NCI-H526 treated with DMSO at 0.1 percent for 48 hours (cell line): ENCODE results near the gene SPRED2.

ENCODE experiments used
- DNase-seq: peaks from one replicate; lab custom pipeline; 2025; lab: John Stamatoyannopoulos, UW

The SPRED2 gene, protein sequence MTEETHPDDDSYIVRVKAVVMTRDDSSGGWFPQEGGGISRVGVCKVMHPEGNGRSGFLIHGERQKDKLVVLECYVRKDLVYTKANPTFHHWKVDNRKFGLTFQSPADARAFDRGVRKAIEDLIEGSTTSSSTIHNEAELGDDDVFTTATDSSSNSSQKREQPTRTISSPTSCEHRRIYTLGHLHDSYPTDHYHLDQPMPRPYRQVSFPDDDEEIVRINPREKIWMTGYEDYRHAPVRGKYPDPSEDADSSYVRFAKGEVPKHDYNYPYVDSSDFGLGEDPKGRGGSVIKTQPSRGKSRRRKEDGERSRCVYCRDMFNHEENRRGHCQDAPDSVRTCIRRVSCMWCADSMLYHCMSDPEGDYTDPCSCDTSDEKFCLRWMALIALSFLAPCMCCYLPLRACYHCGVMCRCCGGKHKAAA

GRCh38 chr2:65432227-65433190, at the start of gene SPRED2:
TSS of gene SPRED2 (minus strand) at chr2:65432599. CDS start at chr2:65431987, 612 bp downstream.
- peak; percentile 77 for DNase-seq

GRCh38 chr2:65481961-65482360, 49.6 kb upstream of the SPRED2 start:
- DNase-seq, result no peak

DNA sequence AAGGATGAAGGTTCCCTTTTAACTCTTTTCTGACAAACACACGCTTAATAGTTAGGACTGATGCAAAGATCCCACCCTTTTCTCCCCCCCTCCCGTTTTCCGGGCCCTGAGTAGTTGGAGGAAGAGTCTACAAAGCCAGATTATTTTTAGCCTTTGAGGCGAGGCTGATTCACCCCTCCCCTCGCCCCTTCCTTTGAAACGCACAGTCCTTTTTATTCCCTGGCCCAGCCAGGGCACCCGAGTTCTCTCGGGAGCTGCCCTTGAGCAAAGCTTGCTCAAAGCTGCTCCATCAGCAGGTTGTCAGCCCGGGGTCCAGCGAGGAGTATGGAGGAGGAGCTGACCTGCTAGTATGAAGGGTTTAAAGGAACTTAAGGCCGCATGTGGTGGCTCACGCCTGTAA, 47.1 kb upstream of the SPRED2 start:
- DNase-seq, result no peak

- DNase-seq, result no peak
Measured at GRCh38 chr2:65478498-65479135, 46.2 kb upstream of the SPRED2 start.

DNA sequence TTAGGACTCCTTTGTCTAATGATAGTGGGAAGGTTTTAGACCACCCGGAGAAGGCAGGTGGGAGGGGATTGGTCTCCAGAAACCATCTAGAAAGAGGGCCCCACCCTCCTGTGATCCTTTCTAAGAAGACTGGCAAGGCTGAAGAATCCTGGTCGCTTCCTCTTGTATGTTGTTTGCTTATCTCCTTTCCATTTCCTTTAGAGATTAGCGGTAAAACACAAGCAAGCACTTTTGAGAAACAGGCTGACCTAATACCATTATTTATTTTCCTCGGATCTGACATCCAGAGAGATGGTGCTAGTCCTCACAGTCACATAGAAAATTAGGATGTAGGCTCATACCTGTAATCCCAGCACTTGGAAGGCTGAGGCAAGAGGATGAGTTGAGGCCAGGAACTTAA, 45.2 kb upstream of the SPRED2 start:
- DNase-seq, result no peak

GRCh38 chr2:65476778-65477177, 44.4 kb upstream of the SPRED2 start:
- DNase-seq, result no peak

GRCh38 chr2:65475000-65475399, 42.6 kb upstream of the SPRED2 start:
- DNase-seq, result no peak

GRCh38 chr2:65473045-65473444, 40.6 kb upstream of the SPRED2 start:
- DNase-seq, result no peak

DNA sequence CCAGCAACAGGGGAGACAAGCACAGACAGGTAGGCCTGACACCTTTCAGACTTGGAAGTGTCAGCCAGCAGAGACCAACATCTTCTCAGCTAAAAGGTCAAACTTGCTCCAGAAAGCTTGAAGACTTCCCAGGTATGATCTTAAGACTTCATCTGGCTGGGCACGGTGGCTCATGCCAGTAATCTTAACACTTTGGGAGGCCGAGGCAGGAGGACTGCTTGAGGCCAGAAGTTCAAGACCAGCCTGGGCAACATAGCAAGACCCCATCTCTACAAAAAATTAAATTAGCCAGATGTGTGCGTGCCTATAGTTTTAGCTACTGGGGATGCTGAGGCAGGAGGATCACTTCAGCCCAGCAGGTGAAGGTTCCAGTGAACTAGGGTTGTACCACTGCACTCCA, 39.0 kb upstream of the SPRED2 start:
- DNase-seq, result no peak

DNA sequence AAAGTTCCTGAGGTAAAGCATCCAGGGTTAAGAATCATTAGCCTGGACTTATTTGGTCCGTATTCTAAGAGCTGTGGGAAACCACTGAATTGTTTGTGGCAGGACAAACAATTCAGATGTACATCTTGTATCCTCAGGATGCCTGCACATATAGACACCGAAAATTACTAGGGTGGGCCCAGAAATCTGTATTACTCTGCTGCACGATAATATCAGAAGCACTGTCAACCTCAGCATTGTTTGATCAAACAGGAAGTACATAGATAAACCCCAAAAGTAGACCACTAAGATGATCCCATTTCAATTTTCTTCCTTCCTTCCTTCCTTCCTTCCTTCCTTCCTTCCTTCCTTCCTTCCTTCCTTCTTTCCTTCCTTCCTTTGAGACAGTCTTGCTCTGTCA, 34.2 kb upstream of the SPRED2 start:
- no peak for DNase-seq

DNA sequence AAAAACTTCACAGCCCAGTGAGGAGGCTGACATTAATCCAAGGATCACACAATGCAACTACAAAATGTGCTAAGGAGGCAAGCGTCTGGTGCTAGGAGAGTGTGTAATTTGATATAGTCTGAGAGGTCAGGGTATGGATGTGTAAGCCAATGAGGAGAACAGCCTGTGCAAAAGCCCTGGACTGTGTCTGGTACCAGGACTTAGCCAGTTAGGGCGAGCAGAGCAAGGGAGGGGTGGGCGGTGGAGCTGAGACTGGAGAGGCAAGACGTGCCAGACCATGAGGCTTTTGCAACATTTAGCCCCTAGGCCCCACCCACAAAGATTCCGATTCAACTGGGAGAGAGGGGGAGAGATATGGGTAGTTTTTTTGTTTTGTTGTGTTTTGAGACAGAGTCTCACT, 33.5 kb upstream of the SPRED2 start:
- DNase-seq, result peak; percentile 1

GRCh38 chr2:65465124-65465523, 32.7 kb upstream of the SPRED2 start:
- peak; percentile 79 for DNase-seq

- DNase-seq, result no peak
Measured at GRCh38 chr2:65464604-65465003, 32.2 kb upstream of the SPRED2 start.

- no peak for DNase-seq
Measured at GRCh38 chr2:65458999-65459398, 26.6 kb upstream of the SPRED2 start.

- DNase-seq, result no peak
Measured at GRCh38 chr2:65456886-65457285, 24.5 kb upstream of the SPRED2 start.

- no peak for DNase-seq
Measured at GRCh38 chr2:65456064-65456463, 23.7 kb upstream of the SPRED2 start.

DNA sequence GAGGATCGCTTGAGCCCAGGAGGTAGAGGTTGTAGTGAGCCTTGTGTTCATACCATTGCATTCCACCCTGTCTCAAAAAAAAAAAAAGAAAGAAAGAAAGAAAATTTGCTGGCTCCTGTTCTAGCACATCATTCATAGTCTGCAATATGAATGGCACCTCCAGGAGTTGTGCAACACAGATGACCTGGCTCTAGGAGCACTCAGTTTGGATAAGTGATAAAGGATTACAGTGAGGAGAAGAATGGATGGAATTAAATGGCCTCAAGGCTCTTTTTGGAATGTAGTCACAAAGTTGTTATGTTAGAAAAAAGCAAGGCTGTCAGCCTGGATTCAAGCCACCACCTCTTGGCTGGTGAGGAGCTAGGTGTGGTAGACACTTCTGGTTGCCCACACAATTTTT, 21.5 kb upstream of the SPRED2 start:
- no peak for DNase-seq

DNA sequence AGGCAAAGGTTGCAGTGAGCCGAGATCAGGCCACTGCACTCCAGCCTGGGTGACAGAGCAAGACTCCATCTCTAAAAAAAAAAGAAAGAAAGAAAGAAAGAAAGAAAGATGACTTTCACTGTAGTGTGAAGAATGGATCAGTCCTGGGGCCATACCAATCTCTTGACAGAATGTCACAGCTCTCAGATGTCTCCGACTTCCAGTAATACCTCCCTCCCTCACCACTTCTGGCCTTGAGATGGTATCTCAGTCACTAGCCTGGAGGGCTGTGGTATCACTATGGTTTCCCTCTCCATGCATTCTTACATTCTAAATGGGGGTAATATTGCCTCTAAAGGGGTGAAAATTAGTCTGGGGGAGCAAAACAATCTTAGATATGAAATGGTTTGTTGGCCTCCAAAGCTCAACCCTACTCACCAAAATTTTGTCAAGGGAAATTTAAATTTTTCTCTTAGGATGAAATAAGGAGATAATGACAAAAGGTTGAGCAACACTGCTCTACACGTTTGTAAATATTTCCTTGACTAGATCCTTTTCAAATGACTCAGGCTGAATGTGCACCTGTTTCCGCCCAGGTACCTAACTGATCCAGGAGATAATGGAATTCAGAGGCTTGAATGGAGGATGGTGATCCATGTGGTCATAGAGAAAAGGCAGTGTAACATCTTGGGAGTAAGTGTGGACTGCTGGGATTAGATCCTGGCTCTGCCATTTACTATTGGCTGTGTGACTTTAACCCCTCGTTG, 19.9 kb upstream of the SPRED2 start:
- no peak for DNase-seq

GRCh38 chr2:65450810-65451209, 18.4 kb upstream of the SPRED2 start:
- no peak for DNase-seq

DNA sequence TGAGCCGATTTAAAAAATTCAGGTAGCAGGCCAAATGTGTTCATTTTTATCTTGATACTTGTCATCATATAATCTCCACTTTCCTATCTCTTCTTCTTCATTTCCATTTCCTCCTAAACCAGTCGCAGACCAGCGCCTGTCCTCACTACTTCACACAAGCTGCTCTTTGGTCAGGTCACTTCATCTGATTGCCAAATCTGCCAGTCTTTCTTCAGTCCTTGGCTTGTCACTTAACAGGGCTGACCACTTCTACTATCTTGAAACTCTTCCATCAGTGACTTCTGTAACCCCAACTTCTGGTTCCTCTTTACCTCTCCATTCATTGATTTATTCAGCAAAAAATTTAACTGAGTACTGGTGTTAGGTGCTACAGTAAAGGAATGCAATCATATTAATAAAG, 18.0 kb upstream of the SPRED2 start:
- no peak for DNase-seq

DNA sequence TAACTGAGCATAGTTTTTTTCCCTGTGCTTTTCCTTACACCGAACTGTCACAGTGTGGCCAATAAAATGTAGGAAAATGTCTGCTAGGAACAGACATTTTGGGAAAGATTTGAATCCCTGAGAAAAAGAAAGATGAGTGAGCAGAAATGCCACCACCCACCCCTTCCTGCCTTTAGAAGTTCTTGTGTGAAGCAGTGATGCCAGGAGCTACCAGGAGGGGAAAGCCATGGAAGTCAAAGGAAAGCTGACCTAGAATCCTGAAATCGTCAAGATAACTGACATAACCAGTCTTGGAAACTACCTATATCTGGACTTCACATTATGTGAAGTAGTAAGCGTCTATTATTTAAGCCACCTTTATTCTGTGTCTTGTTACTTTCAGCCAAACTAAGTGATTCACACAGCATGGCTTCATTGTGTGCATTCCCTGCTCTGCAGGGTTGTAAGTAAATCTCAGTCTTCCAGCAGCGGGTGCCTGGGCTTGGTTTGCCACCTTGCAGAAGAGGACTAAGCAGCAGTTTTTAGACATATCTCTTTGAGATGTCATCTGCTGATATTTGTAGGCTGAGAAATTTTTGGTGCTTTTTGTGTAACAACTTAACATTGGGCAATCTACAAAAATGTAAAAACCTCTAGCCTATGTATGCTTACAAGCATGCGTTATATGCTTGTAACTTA, 11.2 kb upstream of the SPRED2 start:
- no peak for DNase-seq
